ENCODE measurements around the gene GRK1. TPM values are rescaled to one million over a fixed set of nuclear protein-coding genes. Genes with fewer than 3 reads are reported as not detected.

Gene GRK1
- total and polyA plus RNA-seq, 2 of the 13 experiments (the other 11 are each of a cell fraction or from before 2014, with no cell fraction given) = 0.07 to 0.12 TPM

DNA sequence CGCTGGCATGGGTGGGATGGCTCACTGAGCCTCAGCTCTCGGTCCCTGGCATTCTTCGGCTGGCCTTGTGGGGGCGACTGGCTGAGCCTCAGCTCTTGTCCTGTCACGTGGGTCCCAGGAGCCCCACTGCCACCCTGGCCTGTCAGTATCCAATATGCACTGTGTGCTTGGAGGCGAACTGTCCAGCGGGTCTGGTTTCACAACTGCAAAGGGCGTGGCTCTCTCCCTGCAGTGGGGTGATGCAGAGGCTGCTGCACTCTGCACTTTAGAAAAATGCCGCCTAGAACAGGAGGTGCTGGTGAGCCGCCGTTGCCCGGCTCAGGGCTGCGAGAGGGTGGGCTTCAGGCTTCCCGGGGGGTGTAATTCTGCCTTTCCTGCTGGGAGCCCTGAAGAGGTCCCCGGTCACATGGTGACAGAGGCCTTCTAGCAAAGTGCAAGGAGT lies 75.0 kb downstream of the GRK1 start (continued):
- TF ChIP-seq, protein P1, sequence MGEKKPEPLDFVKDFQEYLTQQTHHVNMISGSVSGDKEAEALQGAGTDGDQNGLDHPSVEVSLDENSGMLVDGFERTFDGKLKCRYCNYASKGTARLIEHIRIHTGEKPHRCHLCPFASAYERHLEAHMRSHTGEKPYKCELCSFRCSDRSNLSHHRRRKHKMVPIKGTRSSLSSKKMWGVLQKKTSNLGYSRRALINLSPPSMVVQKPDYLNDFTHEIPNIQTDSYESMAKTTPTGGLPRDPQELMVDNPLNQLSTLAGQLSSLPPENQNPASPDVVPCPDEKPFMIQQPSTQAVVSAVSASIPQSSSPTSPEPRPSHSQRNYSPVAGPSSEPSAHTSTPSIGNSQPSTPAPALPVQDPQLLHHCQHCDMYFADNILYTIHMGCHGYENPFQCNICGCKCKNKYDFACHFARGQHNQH (CRISPR knock-in tag; IDR thresholded peaks at IDR 0.05) = peak; percentile 43; the same call in 1 of the 2 replicates
- TF ChIP-seq, protein P2, sequence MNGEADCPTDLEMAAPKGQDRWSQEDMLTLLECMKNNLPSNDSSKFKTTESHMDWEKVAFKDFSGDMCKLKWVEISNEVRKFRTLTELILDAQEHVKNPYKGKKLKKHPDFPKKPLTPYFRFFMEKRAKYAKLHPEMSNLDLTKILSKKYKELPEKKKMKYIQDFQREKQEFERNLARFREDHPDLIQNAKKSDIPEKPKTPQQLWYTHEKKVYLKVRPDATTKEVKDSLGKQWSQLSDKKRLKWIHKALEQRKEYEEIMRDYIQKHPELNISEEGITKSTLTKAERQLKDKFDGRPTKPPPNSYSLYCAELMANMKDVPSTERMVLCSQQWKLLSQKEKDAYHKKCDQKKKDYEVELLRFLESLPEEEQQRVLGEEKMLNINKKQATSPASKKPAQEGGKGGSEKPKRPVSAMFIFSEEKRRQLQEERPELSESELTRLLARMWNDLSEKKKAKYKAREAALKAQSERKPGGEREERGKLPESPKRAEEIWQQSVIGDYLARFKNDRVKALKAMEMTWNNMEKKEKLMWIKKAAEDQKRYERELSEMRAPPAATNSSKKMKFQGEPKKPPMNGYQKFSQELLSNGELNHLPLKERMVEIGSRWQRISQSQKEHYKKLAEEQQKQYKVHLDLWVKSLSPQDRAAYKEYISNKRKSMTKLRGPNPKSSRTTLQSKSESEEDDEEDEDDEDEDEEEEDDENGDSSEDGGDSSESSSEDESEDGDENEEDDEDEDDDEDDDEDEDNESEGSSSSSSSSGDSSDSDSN (CRISPR knock-in tag; IDR thresholded peaks at IDR 0.05) = peak; percentile 50; the same call in 1 of the 2 replicates
- TF ChIP-seq NFRKB (IDR thresholded peaks at IDR 0.05) = no peak
- TF ChIP-seq KLF16 (CRISPR knock-in tag; IDR thresholded peaks at IDR 0.05) = peak in 1 of 2 experiments; percentile 29; a peak in 1 of 4 replicates
- TF ChIP-seq PHF21A (CRISPR knock-in tag; IDR thresholded peaks at IDR 0.05) = peak; percentile 77
- TF ChIP-seq ZSCAN31 (CRISPR knock-in tag; IDR thresholded peaks at IDR 0.05; ENCODE audit: low read depth) = 0 out of 2 replicates have a peak, but pooled peaks have one; percentile 31
- peak; percentile 55; the same call in 1 of the 2 replicates for TF ChIP-seq RXRA (CRISPR knock-in tag; IDR thresholded peaks at IDR 0.05)
- no peak for TF ChIP-seq ZNF543 (CRISPR knock-in tag; IDR thresholded peaks at IDR 0.05)
- TF ChIP-seq, protein P3, sequence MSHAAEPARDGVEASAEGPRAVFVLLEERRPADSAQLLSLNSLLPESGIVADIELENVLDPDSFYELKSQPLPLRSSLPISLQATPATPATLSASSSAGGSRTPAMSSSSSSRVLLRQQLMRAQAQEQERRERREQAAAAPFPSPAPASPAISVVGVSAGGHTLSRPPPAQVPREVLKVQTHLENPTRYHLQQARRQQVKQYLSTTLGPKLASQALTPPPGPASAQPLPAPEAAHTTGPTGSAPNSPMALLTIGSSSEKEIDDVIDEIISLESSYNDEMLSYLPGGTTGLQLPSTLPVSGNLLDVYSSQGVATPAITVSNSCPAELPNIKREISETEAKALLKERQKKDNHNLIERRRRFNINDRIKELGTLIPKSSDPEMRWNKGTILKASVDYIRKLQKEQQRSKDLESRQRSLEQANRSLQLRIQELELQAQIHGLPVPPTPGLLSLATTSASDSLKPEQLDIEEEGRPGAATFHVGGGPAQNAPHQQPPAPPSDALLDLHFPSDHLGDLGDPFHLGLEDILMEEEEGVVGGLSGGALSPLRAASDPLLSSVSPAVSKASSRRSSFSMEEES (CRISPR knock-in tag; IDR thresholded peaks at IDR 0.05) = peak; percentile 68
- TF ChIP-seq, protein P4, sequence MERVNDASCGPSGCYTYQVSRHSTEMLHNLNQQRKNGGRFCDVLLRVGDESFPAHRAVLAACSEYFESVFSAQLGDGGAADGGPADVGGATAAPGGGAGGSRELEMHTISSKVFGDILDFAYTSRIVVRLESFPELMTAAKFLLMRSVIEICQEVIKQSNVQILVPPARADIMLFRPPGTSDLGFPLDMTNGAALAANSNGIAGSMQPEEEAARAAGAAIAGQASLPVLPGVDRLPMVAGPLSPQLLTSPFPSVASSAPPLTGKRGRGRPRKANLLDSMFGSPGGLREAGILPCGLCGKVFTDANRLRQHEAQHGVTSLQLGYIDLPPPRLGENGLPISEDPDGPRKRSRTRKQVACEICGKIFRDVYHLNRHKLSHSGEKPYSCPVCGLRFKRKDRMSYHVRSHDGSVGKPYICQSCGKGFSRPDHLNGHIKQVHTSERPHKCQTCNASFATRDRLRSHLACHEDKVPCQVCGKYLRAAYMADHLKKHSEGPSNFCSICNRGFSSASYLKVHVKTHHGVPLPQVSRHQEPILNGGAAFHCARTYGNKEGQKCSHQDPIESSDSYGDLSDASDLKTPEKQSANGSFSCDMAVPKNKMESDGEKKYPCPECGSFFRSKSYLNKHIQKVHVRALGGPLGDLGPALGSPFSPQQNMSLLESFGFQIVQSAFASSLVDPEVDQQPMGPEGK (CRISPR knock-in tag; IDR thresholded peaks at IDR 0.05) = peak; percentile 59
- TF ChIP-seq REPIN1 (CRISPR knock-in tag; IDR thresholded peaks at IDR 0.05; ENCODE audit: borderline replicate concordance, low read depth) = peak; percentile 63; the same call in 1 of the 2 replicates
- no peak for TF ChIP-seq KDM3A (CRISPR knock-in tag; IDR thresholded peaks at IDR 0.05; ENCODE audit: low read depth)
- TF ChIP-seq ZNF777 (CRISPR knock-in tag; IDR thresholded peaks at IDR 0.05) = no peak
- TF ChIP-seq, protein P5, sequence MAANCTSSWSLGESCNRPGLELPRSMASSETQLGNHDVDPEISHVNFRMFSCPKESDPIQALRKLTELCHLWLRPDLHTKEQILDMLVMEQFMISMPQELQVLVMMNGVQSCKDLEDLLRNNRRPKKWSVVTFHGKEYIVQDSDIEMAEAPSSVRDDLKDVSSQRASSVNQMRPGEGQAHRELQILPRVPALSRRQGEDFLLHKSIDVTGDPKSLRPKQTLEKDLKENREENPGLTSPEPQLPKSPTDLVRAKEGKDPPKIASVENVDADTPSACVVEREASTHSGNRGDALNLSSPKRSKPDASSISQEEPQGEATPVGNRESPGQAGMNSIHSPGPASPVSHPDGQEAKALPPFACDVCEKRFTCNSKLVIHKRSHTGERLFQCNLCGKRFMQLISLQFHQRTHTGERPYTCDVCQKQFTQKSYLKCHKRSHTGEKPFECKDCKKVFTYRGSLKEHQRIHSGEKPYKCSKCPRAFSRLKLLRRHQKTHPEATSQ (CRISPR knock-in tag; IDR thresholded peaks at IDR 0.05; ENCODE audit: borderline replicate concordance) = peak; percentile 44; the same call in 1 of the 2 replicates
- TF ChIP-seq KMT2A (CRISPR knock-in tag; IDR thresholded peaks at IDR 0.05) = no peak
- no peak for TF ChIP-seq JUNB (CRISPR knock-in tag; IDR thresholded peaks at IDR 0.05; ENCODE audit: borderline replicate concordance)
- TF ChIP-seq HDAC1 (CRISPR knock-in tag; IDR thresholded peaks at IDR 0.05) = peak; percentile 60
- peak; percentile 61 for TF ChIP-seq ZMYM4 (CRISPR knock-in tag; IDR thresholded peaks at IDR 0.05)
- TF ChIP-seq SP4 (CRISPR knock-in tag; IDR thresholded peaks at IDR 0.05) = peak; percentile 66
- no peak for TF ChIP-seq ZFP41 (CRISPR knock-in tag; IDR thresholded peaks at IDR 0.05; ENCODE audit: borderline replicate concordance)

Measured in HepG2 (cell line).